GM19035 (cell line): ENCODE data around the gene ODAD2.

Experiments used
- ATAC-seq: cut with Tn5 transposase; IDR thresholded peaks from one replicate; pipeline ENCODE4 v1.9.1; 2021; ENCODE audit not compliant: unreplicated experiment

ODAD2 gene

GRCh38 chr10:27838901-27839300 lies 160.0 kb downstream of the ODAD2 start:
- no peak for ATAC-seq

- no peak for ATAC-seq
Measured at GRCh38 chr10:27838361-27838760, 160.5 kb downstream of the ODAD2 start.

- ATAC-seq, result no peak
Measured at GRCh38 chr10:27834476-27834875, 164.4 kb downstream of the ODAD2 start.

- no peak for ATAC-seq
Measured at GRCh38 chr10:27833792-27834191, 165.1 kb downstream of the ODAD2 start.

GRCh38 chr10:27832826-27833225 lies 166.1 kb downstream of the ODAD2 start:
- no peak for ATAC-seq

GRCh38 chr10:27826369-27826768 lies 172.5 kb downstream of the ODAD2 start:
- ATAC-seq, result no peak

- ATAC-seq, result no peak
Measured at GRCh38 chr10:27822301-27822700, 176.6 kb downstream of the ODAD2 start.

- no peak for ATAC-seq
Measured at GRCh38 chr10:27820637-27821036, 178.2 kb downstream of the ODAD2 start.

GRCh38 chr10:27819781-27820531 lies 178.9 kb downstream of the ODAD2 start:
- ATAC-seq, result no peak

GRCh38 chr10:27816320-27816719 lies 182.6 kb downstream of the ODAD2 start:
- no peak for ATAC-seq

- no peak for ATAC-seq
Measured at GRCh38 chr10:27815846-27816245, 183.0 kb downstream of the ODAD2 start.

- ATAC-seq, result no peak
Measured at GRCh38 chr10:27815261-27815660, 183.6 kb downstream of the ODAD2 start.

GRCh38 chr10:27805180-27805579 lies 193.7 kb downstream of the ODAD2 start:
- ATAC-seq, result no peak

GRCh38 chr10:27804136-27804535 lies 194.7 kb downstream of the ODAD2 start:
- no peak for ATAC-seq

GRCh38 chr10:27801171-27801785 lies 197.6 kb downstream of the ODAD2 start:
- ATAC-seq, result no peak

- no peak for ATAC-seq
Measured at GRCh38 chr10:27799046-27799445, 199.8 kb downstream of the ODAD2 start.

GRCh38 chr10:27794157-27794556 lies 204.7 kb downstream of the ODAD2 start:
- ATAC-seq, result no peak

GRCh38 chr10:27792216-27792615 lies 206.7 kb downstream of the ODAD2 start:
- no peak for ATAC-seq

- ATAC-seq, result no peak
Measured at GRCh38 chr10:27784272-27784671, 214.6 kb downstream of the ODAD2 start.

- no peak for ATAC-seq
Measured at GRCh38 chr10:27783660-27784059, 215.2 kb downstream of the ODAD2 start.

- no peak for ATAC-seq
Measured at GRCh38 chr10:27779462-27780015, 219.3 kb downstream of the ODAD2 start.

GRCh38 chr10:27774831-27775230 lies 224.0 kb downstream of the ODAD2 start:
- ATAC-seq, result no peak
